ENCODE data around the gene MAST4.

Gene MAST4

DNA sequence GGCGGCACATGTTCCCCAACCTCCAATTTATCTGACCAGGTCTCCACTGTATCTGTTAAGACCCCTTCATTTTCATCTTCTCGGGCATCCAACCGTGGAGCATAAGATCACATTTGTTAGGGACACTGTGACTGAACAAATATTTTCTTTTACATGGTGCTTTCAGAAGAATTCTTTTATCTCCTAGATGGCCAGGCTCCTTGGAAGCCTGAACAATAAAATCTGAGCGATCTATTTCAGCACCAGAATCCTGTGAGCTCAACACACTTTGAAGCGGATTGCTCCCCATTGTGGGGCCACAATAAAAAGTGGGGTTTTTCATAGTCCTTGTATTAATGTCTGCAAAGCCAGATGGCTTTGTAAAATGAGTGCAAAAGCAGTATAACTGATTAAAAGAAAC, 326.7 kb downstream of the MAST4 start:
- DNase-seq = no peak

DNA sequence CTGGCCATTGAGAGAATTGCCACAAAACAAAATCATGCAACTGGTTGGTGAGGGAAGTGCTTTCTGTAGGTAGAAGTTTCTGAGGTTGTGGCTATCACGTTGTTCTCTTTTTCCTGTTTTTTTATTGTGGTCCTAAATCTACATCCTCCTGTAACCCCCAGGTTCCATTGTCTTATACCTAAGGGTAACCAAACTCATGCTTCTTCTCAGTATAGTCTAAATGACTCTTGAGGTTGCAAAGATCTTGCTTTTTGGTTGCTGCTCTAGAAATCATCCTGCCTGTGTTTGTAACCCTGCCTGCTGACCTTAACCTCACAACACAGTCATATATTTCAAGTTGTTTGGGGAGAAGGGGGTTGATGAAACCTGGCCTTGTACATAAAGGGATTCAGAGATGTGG, 327.3 kb downstream of the MAST4 start:
- peak in 1 of 5 experiments; percentile 41 for DNase-seq

DNA sequence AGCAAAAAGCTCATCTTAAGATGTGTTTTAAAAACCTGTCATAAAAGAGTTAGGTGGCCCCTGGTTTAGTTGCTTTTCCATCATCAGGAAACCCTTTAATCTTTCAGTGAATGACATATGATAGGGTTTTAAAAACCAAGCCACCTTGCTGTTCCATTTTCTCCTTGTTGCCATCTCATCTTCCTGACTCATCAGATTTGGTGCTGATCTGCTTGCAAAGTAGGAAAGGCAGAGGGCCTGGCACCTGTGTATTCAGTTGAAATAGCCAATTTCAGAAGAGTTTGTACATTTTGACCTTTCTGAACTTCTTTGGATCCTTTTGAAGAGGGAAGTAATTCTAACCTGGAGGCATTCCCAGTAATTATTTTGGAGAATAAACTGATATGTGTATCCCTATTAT, 327.7 kb downstream of the MAST4 start:
- no peak for DNase-seq

DNA sequence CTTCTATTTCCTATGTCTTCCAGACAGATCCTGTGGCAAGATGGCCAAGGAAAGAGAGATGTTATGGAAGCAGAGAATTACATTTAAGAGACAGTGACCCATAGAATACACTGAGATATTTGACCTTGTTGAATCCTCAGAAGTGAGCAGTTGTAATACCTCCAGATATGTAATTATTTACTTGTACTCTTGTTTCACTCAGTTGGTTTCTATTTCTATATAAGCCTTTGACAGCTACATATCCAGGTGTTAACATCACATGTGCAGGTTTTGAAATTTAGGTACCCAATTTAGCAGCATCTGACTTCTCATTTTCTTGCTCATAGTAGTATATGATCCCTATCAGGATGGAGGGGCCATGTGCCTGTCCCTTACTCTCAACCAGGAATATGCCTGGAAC, 330.9 kb downstream of the MAST4 start:
- DNase-seq = no peak

DNA sequence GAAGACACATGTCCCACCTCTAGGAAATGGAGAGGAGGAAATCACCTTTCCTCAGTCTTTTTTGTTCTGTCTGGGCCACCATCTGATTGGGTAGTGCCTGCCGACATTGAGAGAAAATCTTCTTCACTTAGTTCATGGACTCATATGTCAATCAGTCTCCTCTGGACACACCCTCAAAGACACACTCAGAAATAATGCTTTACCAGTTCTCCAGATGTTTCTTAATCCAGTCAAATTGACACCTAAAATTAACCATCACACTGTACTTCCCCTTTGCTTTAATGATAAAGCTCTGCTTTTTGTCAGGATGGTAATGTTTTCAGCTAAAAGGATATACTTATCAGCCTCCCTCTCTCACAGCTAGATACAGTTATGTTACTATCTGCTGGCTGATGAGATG, 333.1 kb downstream of the MAST4 start:
- no peak for DNase-seq

DNA sequence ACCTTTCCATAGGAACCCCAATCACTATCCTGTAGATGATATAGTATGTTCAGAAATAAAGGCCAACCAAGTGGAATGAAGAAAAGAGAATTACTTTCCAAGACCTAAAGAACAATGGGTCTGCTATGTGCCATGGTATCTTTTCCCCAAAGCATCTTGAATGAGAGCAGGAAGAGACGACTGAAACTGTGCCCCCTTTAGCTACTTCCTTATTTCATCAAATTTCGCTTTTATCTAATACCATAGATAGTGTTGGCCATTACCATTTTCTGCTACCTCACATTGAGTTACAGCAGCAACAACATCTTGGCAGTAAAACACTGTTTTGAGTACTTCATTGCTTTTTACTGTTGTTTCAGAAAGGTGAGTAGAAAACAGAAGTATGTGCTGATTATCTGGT, 333.8 kb downstream of the MAST4 start:
- DNase-seq = no peak

DNA sequence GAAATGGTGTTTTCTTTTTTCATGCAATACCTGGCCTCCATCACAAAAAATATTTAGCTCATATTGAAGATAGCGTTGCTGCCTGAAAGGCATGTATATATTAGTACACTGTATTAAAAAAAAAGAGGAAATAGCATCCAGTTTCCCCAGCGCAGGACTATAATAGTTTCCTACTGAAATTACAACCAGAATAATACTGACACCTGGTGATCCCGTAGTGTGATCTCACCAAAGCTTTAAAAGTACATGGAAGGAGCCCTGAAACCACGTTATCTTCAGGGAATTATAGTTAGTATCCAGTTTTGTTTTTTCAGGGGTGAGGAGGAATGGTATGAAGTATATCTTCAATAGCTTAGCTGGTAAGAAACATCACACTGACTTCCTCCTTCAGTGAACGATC, 335.5 kb downstream of the MAST4 start:
- no peak for DNase-seq

DNA sequence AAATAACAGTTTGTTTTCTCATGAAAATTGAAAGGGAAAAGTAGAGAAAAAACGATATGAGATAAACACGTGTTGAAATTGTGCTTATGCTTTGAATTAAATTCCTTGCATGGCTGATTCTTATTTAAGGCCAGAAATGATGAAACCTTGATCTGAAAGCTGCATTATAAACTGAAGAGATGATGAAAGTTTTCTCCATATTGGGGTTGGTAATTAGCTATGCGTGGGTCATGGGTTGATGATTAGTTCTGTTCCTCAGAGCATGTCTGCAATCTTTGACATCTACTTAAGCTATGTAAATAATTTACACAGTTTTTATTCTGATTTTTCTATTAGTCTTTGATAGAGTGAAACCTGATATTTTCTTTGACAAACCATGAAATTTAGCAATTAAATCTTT, 336.3 kb downstream of the MAST4 start:
- DNase-seq = no peak

DNA sequence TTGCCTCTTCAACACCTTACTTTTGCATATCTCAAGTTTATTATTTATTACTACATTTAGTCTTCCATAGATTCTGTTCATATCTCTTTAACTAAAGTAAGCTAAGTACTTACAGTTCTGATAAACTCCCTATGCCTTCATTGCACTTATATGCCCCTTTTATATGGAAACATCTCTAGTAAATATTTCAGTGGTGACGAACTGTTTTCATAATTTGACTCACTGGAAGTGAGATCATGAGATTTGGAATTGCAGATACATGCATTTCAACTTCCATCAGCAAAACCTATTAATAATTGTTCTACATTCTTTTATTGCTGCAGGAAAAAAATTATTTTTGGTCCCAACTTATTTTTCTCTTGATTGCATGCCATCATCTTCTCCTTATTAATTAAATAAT, 336.9 kb downstream of the MAST4 start:
- DNase-seq = no peak

DNA sequence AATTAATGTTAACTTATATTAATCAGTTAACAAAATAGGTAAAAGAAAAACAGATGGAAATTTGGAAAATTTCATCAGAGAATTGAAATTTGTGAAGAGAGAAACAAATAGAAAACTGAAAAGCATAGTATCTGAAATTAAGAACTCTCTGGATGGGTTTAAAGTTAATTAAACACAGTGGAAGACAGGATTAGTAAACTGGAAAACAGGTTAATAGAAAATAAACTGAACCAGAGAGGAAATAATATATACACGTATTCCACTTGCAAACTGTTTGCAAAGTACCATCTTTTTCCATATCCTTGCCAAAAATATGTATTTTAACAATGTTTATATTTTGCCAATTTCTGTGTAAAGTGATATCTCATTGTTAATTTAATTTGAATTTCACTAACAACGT, 342.9 kb downstream of the MAST4 start:
- no peak for DNase-seq

DNA sequence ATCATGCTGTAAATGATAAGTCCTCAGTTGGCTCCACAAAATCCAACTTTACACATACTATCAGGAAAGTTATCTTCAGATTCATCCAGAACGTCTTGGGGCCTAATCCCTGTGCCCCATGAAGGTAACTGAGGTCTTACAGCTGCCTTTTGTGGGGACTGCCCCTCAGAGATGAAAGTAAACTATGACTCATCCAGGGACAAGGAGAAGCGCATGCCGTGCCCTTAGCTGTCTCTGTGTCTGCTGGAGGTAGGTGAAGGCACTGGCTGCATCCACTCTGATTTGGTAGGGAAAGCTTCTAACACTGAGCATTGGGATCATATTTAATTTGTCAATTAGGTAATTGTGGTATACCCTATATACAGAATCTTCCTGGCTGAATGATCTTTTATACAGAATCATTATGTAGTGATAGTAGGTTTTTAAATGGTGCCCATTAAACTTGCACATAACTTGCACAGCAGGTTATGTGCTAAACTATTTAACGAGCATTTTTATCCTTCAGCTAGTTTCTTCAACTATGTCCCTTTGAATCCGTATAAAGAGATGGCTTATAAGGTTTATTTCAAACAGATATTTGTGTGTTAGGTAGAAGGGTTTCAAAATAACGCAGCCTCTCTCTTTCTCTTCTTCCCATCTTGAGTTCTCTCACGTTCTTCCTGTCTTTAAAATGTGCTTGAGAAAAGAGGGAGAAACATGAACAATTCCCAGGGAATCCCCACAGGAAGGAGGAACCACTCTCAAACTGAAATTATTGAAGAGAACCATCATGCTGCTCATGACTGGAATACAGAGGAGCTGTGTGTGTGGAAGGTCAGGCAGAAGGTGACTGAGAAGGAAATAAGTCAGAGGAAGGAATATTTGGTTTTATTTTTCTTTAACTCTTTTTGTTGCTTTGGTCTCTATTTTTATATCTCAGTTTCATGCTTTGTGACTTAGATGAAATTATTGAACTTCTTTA, 349.5 kb downstream of the MAST4 start:
- DNase-seq = peak in 1 of 5 experiments; percentile 32

DNA sequence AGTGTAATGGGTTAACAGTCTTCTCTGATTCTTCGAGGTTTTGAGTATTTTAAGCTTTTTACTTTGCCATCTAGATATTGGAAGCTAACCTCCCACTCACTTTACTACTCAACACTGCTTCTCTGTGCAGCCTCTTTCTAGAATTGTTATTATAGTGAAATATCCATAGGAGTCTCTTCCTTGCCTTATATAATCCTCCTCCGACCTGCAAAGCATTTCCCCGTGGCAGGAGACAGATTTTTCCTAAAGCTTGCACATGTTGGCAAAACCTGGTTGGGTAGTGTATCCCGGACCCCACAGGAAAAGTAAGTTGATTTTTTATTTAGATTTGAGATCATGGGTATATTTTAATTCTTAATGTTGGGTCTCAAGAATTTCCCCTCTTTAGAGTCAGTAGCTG, 351.3 kb downstream of the MAST4 start:
- DNase-seq = no peak

DNA sequence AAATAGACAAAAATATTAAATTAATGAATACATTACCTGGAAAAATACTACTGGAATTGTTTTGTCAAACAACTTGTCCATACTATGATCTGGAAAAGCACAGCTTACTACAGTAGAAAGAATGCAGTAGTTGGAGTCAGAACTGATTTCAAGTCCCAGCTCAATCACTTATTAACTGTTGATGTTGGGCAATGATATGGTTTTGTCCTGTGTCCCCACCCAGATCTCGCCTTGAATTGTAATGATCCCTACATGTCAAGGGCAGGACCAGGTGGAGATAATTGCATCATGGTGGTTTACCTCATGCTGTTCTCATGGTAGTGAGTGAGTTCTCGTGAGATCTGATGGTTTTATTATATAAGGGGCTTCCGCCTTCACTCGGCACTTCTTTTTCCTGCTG, 352.9 kb downstream of the MAST4 start:
- DNase-seq = no peak

DNA sequence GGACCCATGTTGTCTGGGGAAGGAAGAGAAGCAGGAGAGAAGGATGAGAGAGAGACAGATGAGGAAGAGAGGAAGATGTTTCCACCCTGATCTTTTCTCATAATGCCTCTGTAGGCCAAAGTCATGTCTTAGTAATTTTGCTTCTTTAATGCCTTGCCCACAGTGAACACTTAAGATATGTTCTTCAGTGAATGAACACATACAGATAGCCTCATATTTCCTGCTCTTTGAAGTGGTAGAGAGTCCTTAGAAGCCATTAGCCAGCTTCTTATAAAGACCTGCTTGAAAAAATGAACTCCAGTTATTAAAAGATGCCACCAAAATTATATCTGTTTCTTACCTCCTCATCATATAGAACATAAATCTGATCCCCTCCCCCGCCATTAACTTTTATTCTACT, 356.0 kb downstream of the MAST4 start:
- DNase-seq = peak in 1 of 5 experiments; percentile 12

DNA sequence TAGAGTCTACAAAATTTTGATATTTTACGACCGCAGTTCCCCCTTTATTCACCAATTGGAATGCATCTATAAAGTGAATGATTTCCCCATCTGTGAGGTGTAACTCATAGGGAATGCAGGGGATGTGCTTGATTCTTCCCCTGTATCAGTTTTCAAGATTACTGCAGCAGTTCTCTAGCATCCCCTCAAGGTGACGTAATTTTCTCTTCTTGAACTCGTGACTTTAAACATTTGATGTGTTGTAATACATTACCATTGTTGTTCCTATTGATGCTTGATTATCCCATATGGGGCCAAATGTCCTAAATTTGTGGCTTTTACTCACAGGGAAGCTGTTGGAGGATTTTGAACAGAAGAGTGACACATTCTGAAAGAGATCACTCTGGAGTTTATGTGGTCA, 360.2 kb downstream of the MAST4 start:
- no peak for DNase-seq

DNA sequence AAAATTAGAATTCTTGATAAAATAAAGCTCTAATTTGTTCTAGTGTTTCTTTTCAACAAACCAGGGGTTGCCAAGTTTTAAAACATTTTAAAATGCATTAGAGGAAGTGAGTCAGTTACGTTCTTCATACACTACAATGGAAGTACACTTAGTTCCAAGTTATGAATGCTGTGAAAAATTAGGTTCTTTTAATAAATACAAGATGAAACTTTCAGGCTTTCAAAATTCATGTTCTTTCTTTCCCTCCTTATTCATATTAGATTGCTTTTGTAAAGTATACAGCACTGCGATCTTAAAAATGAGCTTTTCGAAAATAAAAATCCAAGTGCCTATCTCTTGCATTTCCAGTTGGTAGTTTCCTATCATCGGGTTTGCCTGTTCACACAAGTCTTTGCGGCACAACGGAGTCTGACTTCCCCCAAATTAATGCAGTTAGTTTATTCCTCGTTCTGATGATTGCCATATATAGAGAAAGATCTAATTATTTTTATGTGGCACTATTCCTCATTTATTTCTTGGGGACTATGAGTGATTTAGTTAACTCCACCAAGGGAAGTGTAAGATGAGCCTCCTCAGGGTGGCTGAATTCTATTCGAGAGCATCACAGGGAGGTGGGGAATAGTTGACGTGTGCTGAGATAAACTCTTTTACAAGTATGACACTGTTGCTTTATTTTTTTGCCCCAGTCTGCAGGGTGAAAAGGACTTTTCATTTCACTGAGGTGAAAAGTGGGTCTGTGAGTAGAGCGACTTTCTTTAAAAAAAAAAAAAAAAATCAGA, 362.2 kb downstream of the MAST4 start:
- no peak for DNase-seq

DNA sequence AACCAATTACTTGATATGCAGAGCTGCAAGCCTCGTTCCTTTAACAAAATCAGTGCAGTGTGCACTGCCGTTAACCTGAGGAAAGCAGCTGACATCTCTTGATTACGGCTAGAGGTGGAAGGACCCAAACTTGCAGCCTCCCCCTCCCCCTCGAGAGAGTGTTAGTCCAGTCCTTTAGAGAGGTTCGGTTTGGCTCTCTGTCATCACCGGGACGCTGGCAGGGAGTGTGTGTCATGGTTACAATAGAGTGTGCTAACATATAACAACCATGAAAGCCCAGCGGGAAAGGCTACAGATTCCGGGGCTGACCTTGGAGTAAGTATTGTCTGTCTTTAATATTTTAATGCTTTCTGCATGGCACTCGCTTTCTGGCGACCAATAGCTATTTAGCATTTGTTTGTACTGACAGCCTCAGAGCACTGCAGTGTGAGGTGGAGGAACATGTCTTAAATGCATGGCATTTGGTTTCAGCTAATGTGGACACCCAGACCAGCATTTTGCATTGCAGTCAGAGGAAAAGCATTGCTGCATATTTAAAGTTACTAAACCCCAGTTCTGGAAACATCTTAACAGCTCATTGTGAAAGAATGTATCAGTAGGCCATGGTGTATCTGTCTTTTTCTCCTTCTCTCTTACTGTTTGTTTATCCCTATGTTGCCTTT, 362.9 kb downstream of the MAST4 start:
- no peak for DNase-seq

DNA sequence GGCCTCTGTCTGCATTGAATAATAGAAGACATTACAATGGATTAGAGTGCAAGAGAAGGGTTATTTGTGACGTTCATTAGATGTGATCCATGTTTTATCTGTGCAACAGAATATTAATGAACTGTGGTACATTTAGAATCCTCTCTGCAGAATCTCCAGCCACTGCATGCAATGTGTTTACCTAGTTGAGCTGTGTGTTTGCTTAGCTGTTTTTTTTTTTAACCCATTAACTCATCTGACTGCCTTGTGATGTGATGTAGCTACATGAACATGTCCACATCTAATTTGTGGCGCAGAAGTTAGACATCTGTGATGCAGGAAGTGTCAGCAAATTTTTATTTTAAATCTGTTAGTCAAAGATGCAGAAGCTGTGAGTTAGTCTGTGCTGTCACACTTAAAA, 363.5 kb downstream of the MAST4 start:
- DNase-seq = no peak

DNA sequence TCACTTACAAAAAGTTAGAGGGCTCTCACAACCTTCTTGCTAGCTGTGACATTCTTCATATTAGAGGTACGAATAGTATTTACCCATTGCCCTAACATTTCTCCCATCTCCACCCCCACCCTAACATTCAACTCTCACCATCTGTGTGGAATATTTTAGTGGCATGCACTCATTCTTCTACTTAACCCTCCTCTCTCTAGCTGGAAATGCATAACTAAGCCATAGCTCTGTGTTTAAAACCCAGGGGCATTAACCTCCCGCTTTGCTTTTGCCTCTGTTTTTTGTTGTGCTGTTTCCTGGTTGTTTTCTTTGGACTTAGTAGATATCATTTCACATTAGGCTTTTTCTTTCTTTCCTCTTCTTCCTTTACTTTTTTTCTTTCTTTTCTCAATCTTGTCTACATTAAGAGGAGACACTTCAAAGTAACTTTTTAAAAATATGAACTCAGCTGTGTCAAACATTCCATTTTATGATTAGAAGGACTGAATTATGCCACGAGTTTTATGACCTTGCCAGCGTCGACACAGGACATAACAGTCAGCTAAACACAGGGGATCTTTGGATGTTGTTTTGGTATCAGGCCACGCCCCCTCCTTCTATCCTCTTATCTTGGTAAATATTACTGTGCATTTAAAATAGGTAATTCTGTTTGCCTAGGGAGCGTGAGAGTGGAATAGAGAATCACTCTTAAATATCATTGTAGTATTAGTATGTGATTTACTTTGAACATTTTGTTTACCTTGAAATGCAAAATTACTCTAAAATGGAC, 364.4 kb downstream of the MAST4 start:
- DNase-seq = no peak

DNA sequence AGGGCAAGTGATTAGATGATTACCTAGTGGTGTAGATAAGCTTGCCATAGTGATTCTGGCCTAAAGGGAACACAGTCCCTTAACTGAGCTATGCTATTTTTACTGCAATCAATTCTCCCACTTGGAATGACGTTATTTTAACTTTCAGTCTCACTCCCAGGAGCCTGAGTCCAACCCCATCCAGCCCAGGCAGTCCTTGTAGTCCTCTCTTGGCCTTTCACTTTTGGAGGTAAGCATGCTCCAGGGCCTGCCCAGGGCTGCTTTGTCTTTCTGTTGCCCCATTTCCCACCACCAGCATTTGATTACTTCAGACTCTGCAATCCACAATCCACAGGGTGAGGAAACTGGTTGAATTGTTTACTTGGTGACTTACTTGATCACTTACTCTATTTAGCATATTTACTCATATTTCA, 367.4 kb downstream of the MAST4 start:
- DNase-seq = no peak

DNA sequence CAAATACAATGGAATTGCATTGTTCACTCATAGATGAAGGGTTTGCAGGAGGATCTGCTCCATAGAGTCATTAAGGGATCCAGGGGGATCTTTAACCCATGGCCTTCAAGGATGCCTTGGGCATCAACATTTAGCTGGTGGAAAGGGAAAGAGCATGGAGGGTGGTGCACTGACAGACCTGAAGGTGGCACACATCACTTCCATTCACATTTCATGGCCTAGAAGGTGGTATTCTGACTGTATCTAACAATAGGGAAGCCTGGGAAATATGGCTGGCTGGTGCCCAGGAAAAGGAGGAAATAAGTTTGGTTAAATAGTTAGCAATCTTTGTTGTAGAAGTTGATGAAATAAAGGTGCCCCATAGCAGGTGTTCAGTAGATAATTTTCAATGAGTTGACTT, 370.2 kb downstream of the MAST4 start:
- DNase-seq = no peak

DNA sequence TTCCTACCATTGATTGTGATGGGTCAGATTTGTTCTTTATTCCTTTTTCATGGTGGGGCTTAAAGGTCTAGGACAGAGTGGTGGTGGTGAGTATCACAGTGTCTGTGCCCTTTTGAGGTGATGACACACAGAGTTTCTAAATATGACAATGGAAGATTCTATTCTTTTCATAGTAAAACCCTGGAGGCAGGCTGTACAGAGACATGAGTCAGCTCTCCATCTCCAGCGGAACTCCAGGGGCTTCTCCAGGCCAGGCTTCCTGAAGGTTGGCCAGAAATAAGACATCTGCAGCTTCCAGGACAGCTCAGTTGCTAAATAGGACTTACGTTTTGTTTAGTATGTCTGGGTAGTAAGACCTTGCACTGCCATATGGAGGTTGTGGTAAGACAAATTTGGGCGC, 370.9 kb downstream of the MAST4 start:
- no peak for DNase-seq

DNA sequence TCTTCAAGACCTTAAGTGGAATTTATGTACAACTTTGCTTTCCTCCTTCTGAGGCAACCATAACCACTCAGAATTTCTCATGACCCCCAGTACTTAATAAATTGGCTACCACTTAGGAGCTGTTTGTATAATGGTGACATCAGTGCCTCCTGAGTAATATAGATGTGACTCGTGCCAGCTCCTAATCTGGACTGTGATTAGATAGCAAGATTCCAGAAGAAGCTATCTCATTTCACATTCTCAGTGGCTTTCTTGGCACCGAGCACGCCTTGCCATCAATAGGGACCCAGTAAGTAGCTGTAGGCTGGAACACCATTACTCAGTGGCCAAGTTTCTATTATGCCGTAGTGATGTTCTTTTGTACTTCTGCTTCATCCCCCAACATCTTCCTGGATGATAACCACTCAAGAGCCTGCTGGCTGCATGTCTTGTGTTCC, 371.7 kb downstream of the MAST4 start:
- no peak for DNase-seq

All from T-helper 2 cell (primary cell).